Transverse colon (tissue), 4 donors: ENCODE results near the gene GNB1. TPM values are rescaled to one million over a fixed set of nuclear protein-coding genes. Genes with fewer than 3 reads are reported as not detected.

ENCODE experiments used
- DNase-seq: peaks from one replicate; pipeline ENCODE4 v3.0.0-alpha.2; 2019
- H3K27ac ChIP-seq, 4 donors: fragments of 200-600 bp; sonication (generic); 2 replicates each; pipeline ENCODE4 v1.5.1; 2016 to 2018; ENCODE audit warnings: inconsistent platforms in 4 of 4
- H3K27me3 ChIP-seq: fragments of 200-600 bp; sonication (generic); 2 replicates; pipeline ENCODE4 v1.5.1; 2017; ENCODE audit warnings: inconsistent platforms
- H3K36me3 ChIP-seq, 4 donors: fragments of 200-600 bp; sonication (generic); 2 replicates each; pipeline ENCODE4 v1.5.1; 2017 to 2019; ENCODE audit warnings: inconsistent platforms in 4 of 4
- H3K4me1 ChIP-seq, 4 donors: fragments of 200-600 bp; sonication (generic); 2 replicates each; pipeline ENCODE4 v1.5.1; 2017 to 2020; ENCODE audit warnings: inconsistent platforms in 4 of 4
- H3K4me3 ChIP-seq, 4 donors: fragments of 200-600 bp; sonication (generic); 1 replicate in 1 of 4; 2 replicates in 3 of 4; pipeline versions ENCODE4 v1.5.1 to v1.6.1; 2017 to 2019; ENCODE audit warnings: inconsistent platforms in 4 of 4
- H3K9me3 ChIP-seq, 2 donors: fragments of 200-600 bp; sonication (generic); 2 replicates each; pipeline ENCODE4 v1.5.1; 2017 to 2019; ENCODE audit warnings: inconsistent platforms in 2 of 2
- CTCF ChIP-seq, 5 experiments: fragments of 200-600 bp in 3 of 5; fragments of 450-650 bp in 2 of 5; sonication (generic) in 3 of 5; IDR thresholded peaks; 1 replicate in 2 of 5; 2 replicates in 3 of 5; pipeline ENCODE4 v1.5.1; 2016 to 2017; ENCODE audit warnings: antibody characterized with exemption in 5 of 5, inconsistent platforms in 3 of 5, mild to moderate bottlenecking in 2 of 5, moderate library complexity in 1 of 5
- EP300 ChIP-seq: sonication (generic); formaldehyde crosslinking; IDR thresholded peaks from one replicate; pipeline ENCODE4 v1.6.1; 2017; ENCODE audit warnings: antibody characterized with exemption, low read depth
- POLR2A ChIP-seq: fragments of 450-650 bp; IDR thresholded peaks from one replicate; pipeline ENCODE4 v1.6.1; 2016; ENCODE audit warnings: antibody characterized with exemption, mild to moderate bottlenecking, moderate library complexity
- POLR2AphosphoS5 ChIP-seq, 3 donors: sonication (generic); formaldehyde crosslinking; IDR thresholded peaks; one replicate each; pipeline ENCODE4 v1.6.1; 2016; ENCODE audit warnings: antibody characterized with exemption in 3 of 3
- WGBS, 2 donors: methylation state at CpG; one replicate each; pipeline ENCODE4 v1.1.5; 2018; ENCODE audit warnings: low coverage in 1 of 2; 5-methylcytosine and 5-hydroxymethylcytosine counted together
- in situ Hi-C, 4 donors: fragments of 200-750 bp; cut with MboI; loops; one replicate each; pipeline versions ENCODE4 v1.15.0 to v1.15.1; 2017; ENCODE audit warnings: low sequenced_read_pairs in 3 of 4, low pct_ligation_motif_present in 1 of 4, low pct_unique_long_range_greater_than_20kb in 1 of 4
- intact Hi-C: fragments of 100-400 bp; cut with DNase I; formaldehyde crosslinking; loops from one replicate; pipeline ENCODE4 v1.15.1; 2023; ENCODE audit warnings: low total_unique reads
- total RNA-seq, 4 donors: library from RNA; depleted of rRNA; stranded (reverse); fragments of >200 nt; gene quantifications; one replicate each; pipeline ENCODE4 v1.1.0, GENCODE V29; 2016

The GNB1 gene
- total RNA-seq, 4 donors from 2014 or later: 123 to 191 (median 174) TPM

DNA sequence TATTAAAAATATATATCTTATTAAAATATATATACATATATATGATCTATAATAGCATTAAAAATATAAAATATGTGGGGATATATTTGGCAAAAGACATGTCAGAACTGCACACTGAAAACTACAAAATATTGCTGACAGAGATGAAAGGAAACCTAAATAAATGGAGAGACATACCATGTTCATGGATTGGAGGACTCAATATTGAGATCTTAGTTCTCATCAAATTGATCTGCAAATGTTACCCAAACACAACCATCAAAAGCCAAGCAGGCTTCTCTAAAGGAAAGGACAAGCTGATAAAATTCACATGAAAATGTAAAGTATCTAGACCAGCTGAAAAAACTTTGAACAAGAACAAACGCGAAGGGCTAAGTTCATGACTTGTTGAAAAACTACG is 119.8 kb downstream of the GNB1 start:
- intact Hi-C loops: no loop called here
- in situ Hi-C loops: loop anchor here in 1 of 4 donors (25.0 kb wide), 1 partner anchor 116 kb away; the partner anchor contains the start of gene GNB1
- no peak for DNase-seq
- Histone ChIP-seq H3K4me1 (peaks cover 11 to 16% (median 13%) of the 10 kb centered on the region in 4 donors), H3K9me3 (peaks cover 4 to 7% of the 10 kb centered on the region in 2 donors), H3K36me3 (peaks cover 0 to 24% (median 8%) of the 10 kb centered on the region in 4 donors), H3K27ac (no peak overlapping the region), H3K4me3 (no peak overlapping the region), H3K27me3 (no peaks in the 10 kb centered on the region)
- no peak for TF ChIP-seq POLR2AphosphoS5 (IDR thresholded peaks at IDR 0.05)
- no peak for TF ChIP-seq EP300
- no peak for TF ChIP-seq POLR2A
- no peak for TF ChIP-seq CTCF (IDR thresholded peaks at IDR 0.05)
- WGBS, 2 donors: 97 to 100% methylated on average over 3 of the region's 3 CpGs

DNA sequence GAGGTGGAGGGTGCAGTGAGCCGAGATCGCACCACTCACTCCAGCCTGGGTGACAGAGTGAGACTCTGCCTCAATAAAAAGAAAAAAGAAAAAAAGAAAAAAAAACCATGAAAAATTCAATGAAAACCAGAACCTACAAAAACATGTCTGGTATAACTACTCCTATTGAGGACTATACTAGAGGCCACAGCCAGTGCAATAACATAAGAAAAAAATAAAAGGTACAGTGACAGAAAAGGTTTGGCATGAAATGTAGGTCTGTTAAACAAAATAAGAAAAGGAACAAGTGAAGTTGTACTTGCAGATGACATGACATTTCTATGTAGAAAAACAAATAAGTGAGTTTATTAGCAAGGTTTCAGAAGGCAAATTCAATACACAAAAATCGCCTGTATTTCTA is 120.8 kb downstream of the GNB1 start:
- Histone ChIP-seq H3K4me1 (peaks cover under 1 to 6% (median 4%) of the 10 kb centered on the region in 4 donors), H3K36me3 (peaks cover 0 to 24% (median 10%) of the 10 kb centered on the region in 4 donors), H3K4me3 (no peak overlapping the region), H3K9me3 (peaks cover 4 to 7% of the 10 kb centered on the region in 2 donors), H3K27ac (no peak overlapping the region), H3K27me3 (no peaks in the 10 kb centered on the region)
- TF ChIP-seq EP300 (no peak), POLR2A (no peak), POLR2AphosphoS5 (IDR thresholded peaks at IDR 0.05) (no peak), CTCF (IDR thresholded peaks at IDR 0.05) (no peak)
- no peak for DNase-seq
- 86 to 98% methylated on average over 3 of the region's 3 CpGs for WGBS, 2 donors
- intact Hi-C loops: no loop called here
- in situ Hi-C loops: loop anchor here in 1 of 4 donors (25.0 kb wide), 1 partner anchor 117 kb away; the partner anchor contains the start of gene GNB1

GRCh38 chr1:1768249-1768992 is 122.5 kb downstream of the GNB1 start:
- in situ Hi-C loops (loop anchor here in 1 of 4 donors (25.0 kb wide), 1 partner anchor 119 kb away; the partner anchor contains the start of gene GNB1), intact Hi-C loops (no loop called here)
- H3K4me1 ChIP-seq: no peaks in the 10 kb centered on the region
- H3K9me3 ChIP-seq: peaks cover 4 to 7% of the 10 kb centered on the region in 2 donors
- TF ChIP-seq EP300 (no peak), POLR2AphosphoS5 (IDR thresholded peaks at IDR 0.05) (no peak), CTCF (IDR thresholded peaks at IDR 0.05) (no peak), POLR2A (no peak)
- 91 to 98% methylated on average over 6 to 7 of the region's 7 CpGs for WGBS, 2 donors
- no peaks in the 10 kb centered on the region for H3K27me3 ChIP-seq
- no peak overlapping the region for H3K27ac ChIP-seq
- no peak for DNase-seq
- no peak overlapping the region for H3K4me3 ChIP-seq
- peaks cover 0 to 24% (median 10%) of the 10 kb centered on the region in 4 donors for H3K36me3 ChIP-seq

DNA sequence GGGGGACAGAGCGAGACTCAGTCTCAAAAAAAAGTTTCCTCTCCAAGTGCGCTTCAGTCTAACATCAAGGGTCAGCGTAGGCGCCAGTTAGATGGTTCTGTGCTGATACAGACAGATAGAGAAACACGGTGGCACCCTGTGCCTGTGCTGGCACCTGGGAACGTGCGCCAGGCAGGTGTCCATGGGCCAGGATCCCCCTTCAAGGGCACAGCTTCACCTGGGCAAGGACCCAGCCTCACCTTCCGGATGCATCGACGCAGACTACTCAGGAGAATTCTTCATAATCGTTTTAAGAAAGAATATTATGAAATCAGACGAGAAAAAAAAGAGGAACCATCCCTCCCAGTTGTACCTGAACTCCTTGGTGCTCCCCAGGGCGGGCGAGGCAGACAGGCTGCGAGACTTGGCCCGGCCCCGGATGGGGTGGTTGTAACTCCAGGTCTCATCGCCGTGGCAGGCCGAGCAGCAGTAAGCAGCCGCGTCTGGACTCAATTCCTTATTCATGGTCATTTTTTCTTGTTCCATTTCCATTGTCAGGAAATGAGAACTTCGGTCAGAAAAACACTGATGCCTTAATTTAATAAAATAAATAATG is 125.9 kb downstream of the GNB1 start:
- in situ Hi-C loops (loop anchor here in 1 of 4 donors (25.0 kb wide), 1 partner anchor 122 kb away; the partner anchor contains the start of gene GNB1), intact Hi-C loops (no loop called here)
- DNase-seq: no peak
- Histone ChIP-seq H3K27ac (no peak overlapping the region), H3K27me3 (no peaks in the 10 kb centered on the region), H3K9me3 (no peaks in the 10 kb centered on the region), H3K4me1 (peaks cover 0 to under 1% (median 0%) of the 10 kb centered on the region in 4 donors), H3K4me3 (no peak overlapping the region), H3K36me3 (peaks cover 0 to 25% (median 7%) of the 10 kb centered on the region in 4 donors)
- 89 to 92% methylated on average over 15 to 23 of the region's 23 CpGs for WGBS, 2 donors
- TF ChIP-seq POLR2A (no peak), CTCF (IDR thresholded peaks at IDR 0.05) (no peak), POLR2AphosphoS5 (IDR thresholded peaks at IDR 0.05) (no peak), EP300 (no peak)
